Esophagus muscularis mucosa (tissue), 4 donors: Measurements from ENCODE around the gene TGFBR1. TPM values are rescaled to one million over a fixed set of nuclear protein-coding genes. Genes with fewer than 3 reads are reported as not detected.

Source experiments
- DNase-seq: peaks from one replicate; pipeline ENCODE4 v3.0.0-alpha.2; 2017; ENCODE audit errors: extremely low spot score
- H3K27ac ChIP-seq, 4 donors: fragments of 200-600 bp; sonication (generic); replicated peaks in 1 of 4; 1 replicate in 3 of 4; 2 replicates in 1 of 4; pipeline ENCODE4 v1.5.1; 2016 to 2019; ENCODE audit warnings: mild to moderate bottlenecking in 1 of 4
- H3K27me3 ChIP-seq, 4 donors: fragments of 200-600 bp; sonication (generic); one replicate each; pipeline versions ENCODE4 v1.5.1 to v1.6.0; 2016 to 2019
- H3K36me3 ChIP-seq, 4 donors: fragments of 200-600 bp; sonication (generic); one replicate each; pipeline ENCODE4 v1.5.1; 2016 to 2019
- H3K4me1 ChIP-seq, 4 donors: fragments of 200-600 bp; sonication (generic); one replicate each; pipeline ENCODE4 v1.5.1; 2016 to 2019
- H3K4me3 ChIP-seq, 4 donors: fragments of 200-600 bp; sonication (generic); 1 replicate in 2 of 4; 2 replicates in 2 of 4; pipeline ENCODE4 v1.5.1; 2016 to 2019; ENCODE audit warnings: mild to moderate bottlenecking in 4 of 4, moderate library complexity in 1 of 4
- H3K9me3 ChIP-seq, 4 donors: fragments of 200-600 bp; sonication (generic); 1 replicate in 3 of 4; 2 replicates in 1 of 4; pipeline ENCODE4 v1.5.1; 2016 to 2019
- CTCF ChIP-seq, 3 experiments: fragments of 200-600 bp in 2 of 3; fragments of 450-650 bp in 1 of 3; sonication (generic) in 2 of 3; IDR thresholded peaks; one replicate each; pipeline ENCODE4 v1.5.1; 2017 to 2019; ENCODE audit warnings: antibody characterized with exemption in 3 of 3, mild to moderate bottlenecking in 2 of 3, moderate library complexity in 1 of 3
- EP300 ChIP-seq: sonication (generic); formaldehyde crosslinking; IDR thresholded peaks from one replicate; pipeline ENCODE4 v1.6.1; 2017; ENCODE audit warnings: antibody characterized with exemption
- POLR2A ChIP-seq: fragments of 450-650 bp; IDR thresholded peaks from one replicate; pipeline ENCODE4 v1.6.1; 2017; ENCODE audit warnings: antibody characterized with exemption, moderate library complexity, mild to moderate bottlenecking, low read depth
- POLR2AphosphoS5 ChIP-seq, 2 donors: sonication (generic); formaldehyde crosslinking; IDR thresholded peaks; one replicate each; pipeline ENCODE4 v1.6.1; 2017; ENCODE audit warnings: antibody characterized with exemption in 2 of 2
- WGBS: methylation state at CpG from one replicate; pipeline ENCODE4 v1.1.5; 2018; 5-methylcytosine and 5-hydroxymethylcytosine counted together
- intact Hi-C: fragments of 100-400 bp; cut with DNase I; formaldehyde crosslinking; loops from one replicate; pipeline ENCODE4 v1.15.1; 2023
- total RNA-seq, 4 donors: library from RNA; depleted of rRNA; stranded (reverse); fragments of >200 nt; gene quantifications; one replicate each; pipeline versions ENCODE4 v1.1.0 to v1.2.1, GENCODE V29; 2016

Gene TGFBR1
- total RNA-seq, 4 donors from 2014 or later = 33.7 to 63.1 (median 48.1) TPM

- WGBS = no CpG with 5 or more reads among the region's 118 CpGs
- TF ChIP-seq CTCF (IDR thresholded peaks at IDR 0.05) = no peak
- peak in 1 of 2 donors; percentile 5 for TF ChIP-seq POLR2AphosphoS5 (IDR thresholded peaks at IDR 0.05)
- no peak for TF ChIP-seq EP300
- TF ChIP-seq POLR2A = peak; percentile 36
- peak; percentile 95 for DNase-seq
- peak overlapping the region; percentile 89 to 96 (median 93) for H3K27ac ChIP-seq
- no peaks in the 10 kb centered on the region for H3K27me3 ChIP-seq
- peaks cover 44 to 67% (median 55%) of the 10 kb centered on the region in 4 donors for H3K4me1 ChIP-seq
- intact Hi-C loops = loop anchor here (10.0 kb wide), 1 partner anchor 49 kb away; no protein-coding TSS in a partner anchor
- H3K36me3 ChIP-seq = no peaks in the 10 kb centered on the region
- peak overlapping the region; percentile 87 to 97 (median 96) for H3K4me3 ChIP-seq
- H3K9me3 ChIP-seq = no peaks in the 10 kb centered on the region
Observed at GRCh38 chr9:99105152-99106043, 485 bp downstream of the TGFBR1 start.

GRCh38 chr9:99106044-99106375 lies 1.1 kb downstream of the TGFBR1 start:
- no peak for DNase-seq
- H3K4me3 ChIP-seq = peak overlapping the region; percentile 87 to 97 (median 96)
- 1% methylated on average over 9 of the region's 9 CpGs for WGBS
- H3K36me3 ChIP-seq = no peaks in the 10 kb centered on the region
- H3K4me1 ChIP-seq = peaks cover 44 to 67% (median 59%) of the 10 kb centered on the region in 4 donors
- H3K27ac ChIP-seq = peak overlapping the region; percentile 89 to 96 (median 93)
- TF ChIP-seq EP300 = no peak
- no peak for TF ChIP-seq POLR2AphosphoS5 (IDR thresholded peaks at IDR 0.05)
- no peak for TF ChIP-seq CTCF (IDR thresholded peaks at IDR 0.05)
- no peak for TF ChIP-seq POLR2A
- no peaks in the 10 kb centered on the region for H3K27me3 ChIP-seq
- no peaks in the 10 kb centered on the region for H3K9me3 ChIP-seq
- intact Hi-C loops = loop anchor here (10.0 kb wide), 1 partner anchor 49 kb away; no protein-coding TSS in a partner anchor

GRCh38 chr9:99107421-99107820 lies 2.5 kb downstream of the TGFBR1 start:
- 14% methylated on average over 3 of the region's 3 CpGs for WGBS
- Histone ChIP-seq H3K36me3 (no peaks in the 10 kb centered on the region), H3K9me3 (no peaks in the 10 kb centered on the region), H3K27ac (peak overlapping the region; percentile 5 to 93 (median 22)), H3K4me3 (peak overlapping the region in 1 of 4 donors; percentile 96), H3K27me3 (no peaks in the 10 kb centered on the region), H3K4me1 (peaks cover 44 to 76% (median 73%) of the 10 kb centered on the region in 4 donors)
- intact Hi-C loops = loop anchor here (10.0 kb wide), 1 partner anchor 47 kb away; no protein-coding TSS in a partner anchor
- no peak for DNase-seq
- TF ChIP-seq CTCF (IDR thresholded peaks at IDR 0.05) = no peak

- DNase-seq = no peak
- TF ChIP-seq EP300 (no peak), POLR2AphosphoS5 (IDR thresholded peaks at IDR 0.05) (no peak), POLR2A (no peak), CTCF (IDR thresholded peaks at IDR 0.05) (no peak)
- H3K36me3 ChIP-seq = no peaks in the 10 kb centered on the region
- no peak overlapping the region for H3K27ac ChIP-seq
- peaks cover 43 to 77% (median 74%) of the 10 kb centered on the region in 4 donors for H3K4me1 ChIP-seq
- H3K27me3 ChIP-seq = no peaks in the 10 kb centered on the region
- no peaks in the 10 kb centered on the region for H3K9me3 ChIP-seq
- H3K4me3 ChIP-seq = no peak overlapping the region
- 82% methylated on average over 2 of the region's 2 CpGs for WGBS
- intact Hi-C loops = loop anchor here (10.0 kb wide), 1 partner anchor 47 kb away; no protein-coding TSS in a partner anchor
Observed at GRCh38 chr9:99108131-99108530, 3.2 kb downstream of the TGFBR1 start.
